NCI-H2227 (cell line): ENCODE results near the gene PAX6.

Experiments used
- DNase-seq: peaks from one replicate; lab custom pipeline; 2025; ENCODE audit not compliant: unreplicated experiment; lab: John Stamatoyannopoulos, UW

Gene PAX6

DNA sequence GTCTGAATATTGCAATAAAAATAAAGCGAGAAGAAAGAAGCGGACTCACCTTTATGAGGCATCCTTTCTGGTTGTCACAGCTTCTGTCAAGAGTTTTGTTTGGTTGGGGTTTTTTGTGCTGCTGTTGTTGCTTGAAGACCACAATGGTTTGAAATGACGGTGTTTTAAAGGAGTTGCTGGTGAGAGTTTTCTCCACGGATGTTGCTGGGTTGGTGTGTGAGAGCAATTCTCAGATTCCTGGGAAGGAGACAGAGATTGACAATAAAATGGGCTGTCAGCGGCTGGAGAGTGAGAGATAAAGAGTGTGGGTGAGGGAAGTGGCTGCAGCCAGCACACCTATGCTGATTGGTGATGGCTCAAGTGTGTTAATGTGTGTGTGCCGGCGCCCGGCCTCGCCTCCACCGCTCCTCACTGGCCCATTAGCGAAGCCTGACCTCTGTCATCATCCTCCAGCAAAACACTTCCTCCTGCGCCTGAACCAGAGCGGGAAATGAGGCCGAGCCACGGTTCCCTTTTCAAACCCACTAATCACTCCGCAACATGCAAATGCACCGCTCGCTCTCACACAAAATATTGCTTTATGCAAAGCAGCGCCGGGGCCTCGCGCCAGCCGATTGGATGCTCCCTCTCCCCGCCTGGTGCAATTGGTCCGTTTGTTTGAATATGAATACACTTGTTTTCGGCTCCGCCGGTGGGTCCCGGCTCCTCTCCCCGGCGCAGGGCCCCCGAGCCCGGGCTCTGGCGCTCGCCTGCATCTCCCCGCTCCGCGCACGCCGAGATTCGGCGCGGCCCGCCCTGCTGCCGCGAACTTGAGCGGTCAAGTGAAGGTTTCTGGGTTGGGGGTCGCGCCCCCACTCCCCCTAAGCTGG, at the start of gene PAX6:
PAX6 (minus strand) TSS at position 544 of the 869 bp plus-strand sequence. CDS start 4,911 bp downstream, outside the sequence.
- peak; percentile 88 for DNase-seq

DNA sequence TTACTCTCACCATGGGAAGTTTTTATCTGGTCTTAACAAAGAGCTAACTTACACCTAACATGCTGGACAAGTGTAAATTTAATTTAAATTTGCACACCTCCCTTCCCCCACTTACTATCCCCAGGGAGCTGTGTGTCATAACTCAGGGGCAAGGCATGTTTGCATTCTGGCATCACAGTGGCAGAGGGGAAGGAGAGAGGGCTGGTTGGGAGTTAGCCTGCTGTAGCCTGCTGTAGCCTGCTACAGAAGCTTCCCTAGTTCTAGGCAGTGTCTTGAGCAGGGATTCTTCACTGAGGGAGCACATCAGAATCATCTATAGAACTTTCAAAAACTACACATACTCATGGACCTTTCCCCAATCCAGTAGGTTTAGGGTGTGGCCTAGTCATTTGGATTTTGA, 49.3 kb upstream of the PAX6 start:
- DNase-seq = no peak

DNA sequence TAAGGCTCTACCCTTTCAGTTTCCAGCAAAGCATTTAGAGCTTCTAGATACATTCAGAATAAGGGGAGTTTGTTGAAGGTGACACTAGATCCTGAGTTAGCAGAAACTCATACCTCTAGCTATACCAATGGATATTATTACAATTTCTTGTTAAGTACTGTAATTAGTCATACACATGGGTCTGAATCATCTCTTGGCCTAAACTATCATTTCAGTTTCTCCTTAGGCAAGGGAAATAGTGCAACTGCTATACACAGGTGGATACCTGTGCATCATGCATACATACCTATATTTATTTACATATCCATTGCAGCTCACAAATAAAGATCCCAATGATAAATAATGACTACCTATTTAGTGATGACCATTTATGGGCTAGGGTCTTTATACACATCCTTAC, 45.1 kb upstream of the PAX6 start:
- DNase-seq = no peak

DNA sequence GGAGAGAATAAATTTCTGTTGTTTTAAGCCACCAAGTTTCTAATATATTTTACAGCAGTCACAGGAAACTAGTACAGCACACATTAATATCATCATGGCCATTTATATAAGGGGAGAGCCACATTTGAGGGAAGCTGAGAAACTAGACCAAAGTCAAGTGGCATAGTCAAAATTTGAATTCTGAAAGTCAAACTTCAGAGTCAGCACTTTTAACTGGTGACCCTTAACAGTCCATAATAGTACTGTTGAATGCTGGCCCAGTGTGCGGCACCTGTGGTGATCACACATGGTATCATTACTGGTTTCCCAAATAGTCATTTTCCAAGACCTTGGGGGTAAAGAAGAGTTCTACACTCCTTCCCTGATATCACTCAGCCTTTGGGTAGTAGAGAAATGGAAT, 44.3 kb upstream of the PAX6 start:
- DNase-seq = no peak

DNA sequence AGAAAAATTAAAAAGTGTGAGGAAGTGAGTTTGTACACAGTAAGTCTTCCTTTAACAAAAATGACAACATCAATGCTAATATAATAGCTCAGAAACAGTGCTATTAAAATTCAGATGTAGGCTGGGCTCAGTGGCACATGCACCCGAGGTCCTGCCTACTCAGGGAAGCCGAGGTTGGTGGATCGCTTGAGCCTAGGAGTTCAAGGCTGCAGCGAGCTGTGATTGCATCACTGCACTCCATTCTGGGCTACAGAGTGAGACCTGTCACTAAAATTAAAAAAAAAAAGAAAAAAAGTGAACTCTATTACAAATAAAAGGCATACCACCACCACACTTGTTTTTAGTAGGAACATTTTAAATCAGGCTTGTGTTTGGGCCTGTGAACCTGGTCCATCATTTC, 39.2 kb upstream of the PAX6 start:
- no peak for DNase-seq

DNA sequence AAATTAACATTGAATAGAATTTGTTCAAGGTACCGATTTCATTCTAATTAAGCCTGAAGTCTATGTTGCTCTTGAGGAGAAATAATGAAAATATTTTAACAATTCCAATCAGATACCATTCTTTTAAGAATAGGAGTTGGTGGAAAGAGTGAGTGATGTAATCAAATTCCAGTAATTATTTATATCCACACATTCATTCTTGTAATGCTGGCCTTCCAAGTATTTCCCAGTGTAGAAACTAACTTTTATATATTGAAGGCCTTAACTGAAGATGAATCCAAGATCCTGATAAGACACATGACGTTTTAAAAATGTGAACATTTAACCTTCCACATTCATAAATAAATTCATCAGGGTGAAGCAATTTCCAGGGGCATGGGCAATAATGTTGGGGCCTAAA, 36.6 kb upstream of the PAX6 start:
- no peak for DNase-seq

DNA sequence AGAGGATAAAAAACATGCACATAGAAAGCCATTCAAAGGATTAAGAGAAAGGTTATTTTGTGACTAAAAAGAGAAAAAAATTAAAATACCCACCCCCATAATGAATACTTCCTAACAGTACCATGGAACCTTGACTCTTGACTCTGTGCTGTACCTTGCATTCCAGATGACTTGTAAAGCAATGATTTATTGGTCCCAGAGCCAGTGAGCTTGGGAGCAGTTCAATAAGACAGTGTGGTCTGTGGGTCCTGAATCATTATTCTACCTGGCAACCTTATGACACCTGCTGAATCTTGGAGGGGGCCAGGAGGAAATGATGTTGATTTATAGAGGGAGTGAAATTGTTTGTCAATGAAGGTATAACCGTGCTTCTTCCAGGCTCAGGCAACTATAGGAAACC, 34.2 kb upstream of the PAX6 start:
- no peak for DNase-seq

DNA sequence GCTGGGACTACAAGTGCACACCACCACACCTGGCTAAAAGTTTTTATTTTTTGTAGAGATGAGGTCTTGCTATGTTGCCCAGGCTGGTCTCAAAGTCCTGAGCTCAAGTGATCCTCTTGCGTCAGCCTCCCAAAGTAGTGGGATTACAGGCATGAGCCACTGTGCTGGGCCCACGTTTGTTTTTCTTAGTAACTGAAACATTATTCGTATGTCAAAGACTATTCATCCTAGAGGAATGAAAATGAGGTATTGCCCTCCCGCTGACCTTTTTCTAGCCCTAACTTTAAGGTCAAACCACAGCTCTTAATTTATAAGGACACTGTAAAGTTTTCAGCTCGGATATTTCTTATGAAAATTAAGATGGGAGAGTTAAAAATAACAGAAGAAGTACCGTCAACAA, 33.2 kb upstream of the PAX6 start:
- no peak for DNase-seq

DNA sequence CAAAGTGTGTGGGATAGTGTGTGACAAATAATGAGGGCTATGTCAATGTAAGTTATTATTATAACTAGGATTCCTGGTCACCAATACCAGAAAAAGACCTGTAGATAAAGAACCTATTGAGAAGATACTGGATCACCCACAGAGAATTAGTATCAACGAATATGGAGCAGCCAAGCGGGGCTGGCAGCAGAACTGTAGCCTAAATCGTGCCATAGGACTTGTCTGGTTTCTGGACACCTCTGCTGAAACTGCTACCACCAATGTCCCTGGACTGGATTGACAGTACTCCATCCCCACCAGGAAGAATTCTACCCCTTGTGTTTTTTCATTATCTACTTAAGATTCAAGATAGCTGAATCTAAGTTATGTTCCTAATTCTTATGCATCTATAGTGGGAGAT, 30.3 kb upstream of the PAX6 start:
- no peak for DNase-seq

DNA sequence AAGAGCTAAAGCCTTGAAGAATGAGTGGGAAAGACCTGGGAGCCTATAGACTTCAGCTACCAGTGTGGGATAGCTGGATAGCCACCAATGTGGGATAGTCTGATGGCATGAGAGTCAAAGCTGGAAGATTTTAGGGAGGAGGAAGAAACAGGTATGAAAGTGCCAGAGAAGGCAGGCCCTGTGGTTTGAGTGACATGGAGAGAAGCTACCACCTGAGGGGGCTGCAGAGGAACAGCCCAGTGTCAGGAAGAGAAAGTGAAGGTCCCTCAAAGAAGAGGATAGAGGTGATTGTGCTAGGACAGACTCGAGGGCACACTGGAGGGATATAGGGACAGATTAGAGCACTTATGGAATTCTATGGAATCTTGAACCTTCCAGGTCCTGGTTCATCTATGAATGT, 23.1 kb upstream of the PAX6 start:
- DNase-seq = no peak

DNA sequence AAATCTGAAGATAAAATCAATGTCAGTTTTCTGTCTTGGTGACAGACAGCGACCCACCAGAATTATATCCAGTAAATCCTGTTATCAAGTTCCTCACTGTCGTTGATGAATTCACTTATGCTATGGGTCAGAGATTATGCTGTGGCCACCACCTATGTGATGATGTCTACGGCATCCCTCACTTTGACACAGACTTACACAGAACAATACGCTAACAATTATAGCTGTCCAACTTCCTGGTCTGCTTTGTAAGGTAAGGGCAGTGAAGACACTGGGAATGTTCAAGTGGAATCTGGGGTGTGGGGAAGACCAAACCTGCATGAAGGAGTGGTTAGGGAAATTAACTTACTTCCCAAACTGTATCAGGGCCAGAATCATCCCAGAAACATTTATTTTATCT, 19.3 kb upstream of the PAX6 start:
- DNase-seq = no peak

DNA sequence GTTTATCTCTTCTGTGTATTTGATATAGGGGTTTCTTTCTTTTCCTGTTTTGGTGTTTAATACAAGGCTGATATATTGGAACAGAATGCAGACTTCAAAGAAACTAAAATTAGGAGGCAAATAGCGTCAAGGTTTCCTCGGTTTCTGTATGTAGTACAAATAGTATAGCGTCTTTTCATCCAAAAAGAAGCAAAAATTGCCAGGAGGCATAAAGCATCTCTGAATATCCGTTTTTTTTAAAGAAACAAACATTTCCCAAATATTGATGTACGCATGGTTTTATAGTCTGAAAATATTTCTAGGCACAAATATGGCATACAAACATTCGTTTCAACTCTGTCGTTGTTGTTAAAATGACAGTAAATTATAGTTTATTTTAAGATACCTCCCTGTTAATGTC, 17.1 kb upstream of the PAX6 start:
- DNase-seq = no peak

DNA sequence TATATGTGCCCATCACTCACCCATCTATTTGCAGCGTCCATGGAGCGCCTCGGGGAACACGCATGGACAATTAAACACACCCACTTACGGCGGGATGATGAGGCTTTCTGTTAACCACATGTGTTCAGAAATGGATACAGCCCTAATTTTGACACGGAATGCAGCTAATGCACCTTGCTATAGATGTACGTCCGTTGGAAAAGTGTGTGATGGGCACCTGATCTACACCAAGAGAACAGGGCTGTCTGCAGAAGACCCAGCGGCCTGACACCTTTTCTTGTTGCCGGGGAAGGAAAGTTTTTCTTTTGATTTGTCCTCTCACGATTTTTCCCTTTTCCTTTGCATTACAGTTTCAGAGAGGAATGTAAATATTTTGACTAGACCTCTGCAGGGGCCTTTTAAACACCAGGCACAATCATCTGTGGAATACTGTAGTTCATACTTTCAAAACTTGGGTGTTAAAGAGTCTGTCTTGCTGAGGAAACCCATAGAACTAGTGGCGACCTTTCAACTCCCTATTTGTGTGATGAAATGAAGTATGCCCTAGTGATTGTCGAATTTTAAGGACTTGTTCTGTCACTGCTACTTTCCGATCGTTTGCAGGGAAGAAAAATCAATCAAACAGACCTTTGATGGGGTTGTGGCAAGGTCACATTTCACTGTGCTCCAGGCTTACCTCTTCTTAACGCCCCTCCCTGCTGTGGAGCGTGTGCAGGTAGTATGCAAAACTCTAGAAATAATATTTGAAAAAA, 16.5 kb upstream of the PAX6 start:
- no peak for DNase-seq

DNA sequence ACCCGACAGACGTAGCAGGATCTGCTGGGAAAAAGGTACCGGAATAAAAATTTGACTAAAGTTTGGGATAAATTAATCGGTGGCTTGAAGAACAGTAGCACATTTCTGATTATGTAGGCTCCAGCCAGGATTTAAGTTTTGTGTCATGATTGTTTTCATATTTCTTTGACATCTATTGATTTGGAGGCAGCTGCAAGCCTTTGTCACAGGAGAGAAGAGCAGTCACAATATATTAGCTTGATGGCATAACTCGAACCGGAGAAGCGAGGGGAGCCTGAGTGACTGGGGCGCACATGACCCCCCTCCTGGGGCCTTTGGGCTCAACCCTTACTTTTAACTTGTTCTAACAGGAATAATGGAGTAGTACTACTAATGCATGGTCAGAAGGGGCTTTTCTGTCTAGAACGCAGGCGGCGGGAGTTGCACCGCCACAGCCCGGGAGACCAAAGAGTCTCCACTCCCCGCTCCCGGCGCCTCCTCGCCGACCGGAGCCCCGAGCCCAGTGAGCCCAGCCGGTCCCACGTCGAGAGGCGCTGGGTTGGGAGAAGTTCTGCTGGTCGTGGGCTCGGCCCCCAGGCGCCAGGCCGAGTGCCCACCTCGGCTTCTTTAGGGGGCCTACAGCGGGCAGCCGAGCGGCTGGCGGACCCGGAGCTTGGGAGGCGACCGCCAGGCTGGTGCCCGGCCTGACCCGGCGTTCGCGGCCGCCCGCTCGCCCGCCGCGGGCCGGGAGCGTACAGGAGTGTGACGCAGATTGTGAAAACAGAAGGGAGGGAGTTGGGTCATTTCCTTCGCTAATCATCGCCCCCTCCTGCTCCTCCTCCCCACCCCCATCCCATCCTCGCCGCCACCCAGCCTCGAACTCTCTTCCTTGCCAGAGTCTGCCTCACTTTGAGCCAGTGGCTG, 15.7 kb upstream of the PAX6 start:
- DNase-seq = no peak

DNA sequence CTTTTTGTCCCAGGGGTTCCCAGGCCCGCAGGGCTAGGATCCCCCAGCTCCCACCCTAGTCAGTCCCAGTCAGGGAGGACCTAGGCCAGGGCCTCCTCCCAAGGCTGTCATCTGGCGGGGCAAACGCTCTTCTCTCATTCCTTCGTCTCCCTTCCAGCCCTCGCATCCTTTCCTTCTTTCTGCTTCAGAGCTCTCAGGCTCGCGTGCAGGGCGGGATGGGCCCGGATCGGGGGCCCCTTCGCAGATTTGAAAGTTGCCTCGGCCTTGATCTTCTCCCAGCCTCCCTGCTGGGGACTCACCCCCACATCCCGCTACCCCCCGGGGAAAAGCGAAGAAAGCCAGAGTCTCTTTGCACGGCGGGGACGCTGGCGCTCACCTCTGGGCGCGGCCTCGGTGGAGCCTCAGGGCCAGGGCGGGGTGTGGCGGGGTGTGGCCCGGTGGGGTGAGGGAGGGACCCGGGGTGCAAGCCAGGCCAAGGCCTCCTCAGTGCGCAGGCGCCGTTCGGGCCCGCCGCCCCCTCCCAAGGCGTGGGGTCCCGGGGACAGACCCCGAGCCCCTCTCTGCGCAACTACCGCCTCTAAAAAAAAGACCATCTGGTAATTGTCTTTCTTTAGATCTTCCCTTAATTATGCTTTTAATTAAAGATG, 14.8 kb upstream of the PAX6 start:
- no peak for DNase-seq

DNA sequence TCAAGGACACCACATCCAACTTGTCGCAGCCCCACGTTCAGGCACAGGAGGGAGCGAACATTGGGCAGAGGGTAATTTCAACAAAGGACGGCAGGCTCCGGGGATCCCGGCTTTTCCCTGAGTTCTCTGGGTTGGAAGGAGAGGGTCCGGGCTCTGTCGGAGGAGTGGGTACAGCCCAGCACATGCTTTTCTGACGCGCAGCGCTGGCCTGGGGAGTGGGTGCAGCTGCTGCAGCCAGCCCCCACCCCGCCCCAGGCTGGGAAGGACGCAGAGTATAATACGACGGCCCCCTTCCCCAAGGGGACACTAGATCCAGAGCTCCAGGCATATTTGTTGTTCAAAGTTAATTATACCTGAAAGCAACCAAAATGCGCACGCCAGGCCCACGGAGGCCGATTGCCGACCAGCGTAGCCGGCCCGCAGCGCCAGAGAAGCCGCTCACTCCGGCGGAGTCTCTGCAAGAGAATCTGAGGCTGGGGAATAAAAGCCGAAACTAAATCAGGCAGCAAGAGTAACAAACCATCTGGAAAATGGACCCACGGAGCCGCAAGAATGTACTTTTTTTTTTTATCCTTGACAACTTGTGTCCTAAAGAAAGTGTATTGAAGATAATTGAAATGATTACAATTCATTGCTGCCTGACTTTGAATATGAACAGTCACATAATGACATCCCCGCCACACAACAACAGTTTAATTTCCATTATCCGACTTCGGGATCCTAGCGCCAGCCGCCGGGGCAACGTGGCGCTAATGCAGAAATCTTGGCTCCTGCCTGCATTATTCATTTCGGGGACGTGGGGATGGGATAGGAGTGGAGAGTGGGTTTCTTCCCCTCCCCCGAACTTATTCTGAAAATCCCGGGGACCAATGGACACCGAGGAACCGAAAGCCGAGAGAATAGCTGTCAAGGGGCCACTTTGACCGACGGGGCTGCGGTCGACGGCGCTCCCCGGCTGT, 14.0 kb upstream of the PAX6 start:
- DNase-seq = no peak

DNA sequence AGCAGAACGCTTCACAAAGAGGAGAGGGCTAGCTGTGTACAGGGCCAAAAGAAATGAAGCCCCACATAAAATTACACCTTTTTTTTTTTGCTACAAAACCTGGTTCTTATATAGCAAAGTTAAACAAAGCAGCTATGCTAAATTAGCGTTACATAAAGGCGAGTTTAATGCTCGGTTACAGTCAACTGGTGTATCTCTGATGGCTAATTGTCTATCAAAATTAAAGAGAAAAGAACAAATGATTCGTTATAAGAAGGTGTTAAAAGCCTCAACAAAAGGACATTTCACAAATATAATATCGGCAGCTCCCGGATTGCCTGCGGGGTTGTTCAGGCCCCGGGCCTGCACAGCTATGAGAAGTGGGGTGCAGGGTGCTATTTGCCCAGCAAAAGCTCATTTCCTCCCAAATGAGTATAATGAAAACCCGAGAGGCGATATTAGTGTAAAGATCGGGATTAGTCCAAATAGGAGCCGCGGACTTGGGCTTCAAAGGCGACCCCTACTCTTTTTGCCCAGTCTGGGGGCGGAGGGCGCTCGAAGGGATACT, 13.3 kb upstream of the PAX6 start:
- no peak for DNase-seq

DNA sequence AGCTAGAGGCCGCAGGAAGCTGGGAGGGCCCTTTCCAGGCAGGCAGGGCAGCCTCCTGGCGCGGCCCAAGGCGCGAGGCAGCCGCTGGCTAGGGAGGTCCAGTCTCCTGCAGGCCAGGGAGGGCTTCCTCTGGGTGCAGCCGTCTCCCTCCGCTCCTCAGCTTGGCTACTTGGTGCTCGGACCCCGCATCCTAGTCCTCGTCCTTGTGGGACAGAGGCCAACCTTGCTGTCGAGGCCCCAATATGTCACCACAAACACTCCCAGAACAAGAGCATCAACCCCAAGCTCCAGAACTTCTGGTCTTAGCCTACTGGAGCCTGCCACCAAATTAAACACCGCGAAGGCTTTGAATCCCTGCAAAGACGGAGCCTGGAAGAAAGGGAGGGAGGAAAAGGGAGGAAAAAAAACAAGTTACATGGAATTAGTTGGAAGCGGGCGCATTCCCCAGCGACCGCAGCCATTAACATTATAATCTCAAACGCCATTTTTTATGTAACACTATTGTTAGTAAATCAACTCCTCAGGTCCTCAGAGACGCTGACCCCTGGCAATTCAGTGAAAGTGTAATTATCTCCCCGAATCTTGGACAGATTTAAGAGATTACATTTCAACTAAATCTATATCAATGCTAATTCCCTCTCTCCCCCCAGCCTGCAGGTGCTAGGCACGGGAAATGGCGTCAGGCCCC, 12.7 kb upstream of the PAX6 start:
- DNase-seq = no peak
